GM19324 (cell line): Measurements from ENCODE around the gene SYNGAP1.
"Not testable (repeated sequence)": the region's sequence is repeated elsewhere in the genome, so short reads cannot be mapped to it uniquely, and the experiment has no call there.

ENCODE experiments used
- ATAC-seq: cut with Tn5 transposase; IDR thresholded peaks from one replicate; pipeline ENCODE4 v1.9.1; 2021; ENCODE audit warnings: mild to moderate bottlenecking, moderate library complexity; ENCODE audit not compliant: unreplicated experiment, low FRiP score

The SYNGAP1 gene

DNA sequence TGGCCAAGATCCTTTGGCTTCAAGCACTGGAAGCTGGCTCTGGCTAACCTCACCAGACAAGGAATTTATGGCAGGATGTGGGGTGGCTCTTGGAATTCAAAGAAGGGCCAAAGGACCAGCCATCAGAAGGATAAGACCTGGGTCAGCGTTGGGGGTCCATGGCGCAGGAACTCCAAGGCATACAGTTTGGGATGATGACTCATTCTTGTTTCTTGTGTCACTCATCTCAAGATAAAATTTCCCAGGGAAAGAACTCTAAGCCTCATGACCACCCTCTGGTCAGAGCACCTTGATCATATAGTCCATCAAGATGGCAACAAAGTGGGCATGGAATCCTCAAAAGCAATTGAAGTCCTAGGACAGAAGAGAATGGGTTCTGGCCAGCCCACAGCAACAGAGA is 39.4 kb downstream of the SYNGAP1 start:
- no peak for ATAC-seq

DNA sequence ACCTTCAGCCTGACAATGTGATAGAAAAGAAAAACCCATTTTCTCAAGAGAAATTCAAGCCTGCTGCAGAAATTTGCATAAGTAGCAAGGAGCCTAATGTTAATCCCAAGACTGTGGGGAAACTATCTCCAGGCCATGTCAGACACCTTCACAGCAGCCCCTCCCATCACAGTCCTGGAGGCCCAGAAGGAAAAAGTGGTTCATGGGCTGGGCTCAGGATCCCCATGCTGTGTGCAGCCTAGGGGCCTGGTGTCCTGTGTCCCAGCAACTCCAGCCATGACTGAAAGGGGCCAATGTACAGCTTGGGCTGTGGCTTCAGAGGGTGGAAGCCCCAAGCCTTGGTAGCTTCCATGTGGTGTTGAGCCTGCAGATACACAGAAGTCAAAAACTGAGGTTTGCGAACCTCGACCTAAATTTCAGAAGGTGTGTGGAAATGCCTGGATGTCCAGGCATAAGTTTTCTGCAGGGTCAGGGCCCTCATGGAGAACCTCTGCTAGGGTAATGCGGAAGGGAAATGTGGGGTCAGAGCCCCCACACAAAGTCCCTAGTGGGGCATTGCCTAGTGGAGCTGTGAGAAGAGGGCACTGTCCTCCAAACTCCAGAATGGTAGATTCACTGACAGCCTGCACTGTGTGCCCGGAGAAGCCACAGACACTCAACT is 46.3 kb downstream of the SYNGAP1 start:
- ATAC-seq, result no peak

DNA sequence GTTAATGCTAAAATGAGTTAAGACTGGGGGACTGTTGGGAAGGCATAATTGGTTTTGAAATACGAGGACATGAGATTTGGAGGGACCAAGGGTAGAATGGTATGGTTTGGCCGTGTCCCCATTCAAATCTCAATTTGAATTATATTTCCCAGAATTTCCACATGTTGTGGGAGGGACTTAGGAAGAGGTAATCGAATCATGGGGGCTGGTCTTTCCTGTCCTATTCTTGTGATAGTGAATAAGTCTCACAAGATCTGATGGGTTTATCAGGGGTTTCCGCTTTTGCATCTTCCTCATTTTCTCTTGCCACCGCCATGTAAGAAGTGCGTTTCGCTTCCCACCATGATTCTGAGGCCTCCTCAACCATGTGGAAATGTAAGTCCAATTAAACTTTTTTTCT is 47.2 kb downstream of the SYNGAP1 start:
- ATAC-seq, result no peak

DNA sequence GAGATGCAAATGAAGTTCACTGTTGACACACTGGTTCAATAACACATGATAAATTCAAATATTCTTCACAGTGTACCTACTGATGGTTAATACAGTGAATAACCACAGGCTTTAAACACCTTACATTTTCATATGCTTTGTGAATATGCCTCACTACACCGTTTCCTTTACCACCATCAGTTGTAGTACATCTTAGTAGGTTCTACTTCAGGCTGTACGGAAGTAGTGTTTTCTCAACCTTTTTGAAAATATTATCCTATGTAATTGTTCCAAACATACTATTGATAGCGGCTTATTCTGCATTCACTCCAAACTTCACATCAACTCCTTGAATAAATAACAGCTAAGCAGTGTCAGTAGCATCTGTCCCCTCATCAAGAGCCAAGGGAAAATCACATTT is 49.8 kb downstream of the SYNGAP1 start:
- ATAC-seq, result no peak

DNA sequence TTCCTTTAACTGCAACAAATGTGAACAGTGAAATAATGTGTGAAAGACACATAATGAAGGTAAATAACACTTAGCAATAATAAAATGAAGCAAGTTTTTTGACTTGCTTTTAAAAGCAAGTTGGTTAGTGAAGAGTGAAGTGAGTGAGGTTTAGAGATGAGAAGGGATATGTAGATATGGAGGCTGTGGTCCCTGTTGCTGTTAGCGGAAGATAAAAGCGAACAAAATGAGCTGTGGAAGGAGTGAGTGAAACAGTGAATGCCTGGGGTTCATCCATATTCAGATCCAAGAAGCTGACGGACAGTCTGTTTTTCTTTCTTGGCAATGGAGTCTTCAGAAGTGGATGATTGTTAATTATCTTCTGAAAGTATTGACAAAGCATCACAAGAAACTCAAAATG is 58.0 kb downstream of the SYNGAP1 start:
- no peak for ATAC-seq

DNA sequence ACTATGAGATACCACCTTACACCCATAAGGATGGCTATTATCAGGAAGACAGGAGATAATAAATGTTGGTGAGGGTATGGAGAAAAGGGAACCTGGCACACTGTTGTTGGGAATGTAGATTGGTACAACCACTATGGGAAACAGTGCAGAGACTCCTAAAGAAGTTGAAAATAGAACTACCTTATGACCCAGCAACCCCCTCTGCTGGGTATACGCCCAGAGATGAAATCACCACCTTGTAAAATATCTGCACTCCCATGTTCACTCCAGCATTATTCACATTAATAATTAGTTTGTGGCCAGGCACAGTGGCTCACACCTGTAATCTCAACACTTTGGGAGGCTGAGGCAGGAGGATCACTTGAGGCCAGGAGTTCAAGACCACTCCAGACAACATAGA is 61.3 kb downstream of the SYNGAP1 start:
- no peak for ATAC-seq

DNA sequence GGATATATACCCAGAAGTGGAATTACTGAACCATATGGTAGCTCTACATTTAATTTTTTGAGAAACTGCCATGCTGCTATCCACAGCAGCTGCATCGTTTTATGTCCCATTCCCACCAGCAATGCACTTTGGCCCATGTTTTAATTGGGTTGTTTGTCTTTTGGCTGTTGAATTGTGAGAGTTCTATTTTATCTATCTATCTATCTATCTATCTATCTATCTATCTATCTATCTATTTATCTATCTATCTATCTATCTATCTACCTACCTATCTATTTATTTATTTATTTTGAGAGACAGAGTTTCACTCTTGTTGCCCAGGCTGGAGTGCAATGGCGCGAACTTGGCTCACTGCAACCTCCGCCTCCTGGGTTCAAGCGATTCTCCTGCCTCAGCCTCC is 62.8 kb downstream of the SYNGAP1 start:
- not testable (repeated sequence) for ATAC-seq

DNA sequence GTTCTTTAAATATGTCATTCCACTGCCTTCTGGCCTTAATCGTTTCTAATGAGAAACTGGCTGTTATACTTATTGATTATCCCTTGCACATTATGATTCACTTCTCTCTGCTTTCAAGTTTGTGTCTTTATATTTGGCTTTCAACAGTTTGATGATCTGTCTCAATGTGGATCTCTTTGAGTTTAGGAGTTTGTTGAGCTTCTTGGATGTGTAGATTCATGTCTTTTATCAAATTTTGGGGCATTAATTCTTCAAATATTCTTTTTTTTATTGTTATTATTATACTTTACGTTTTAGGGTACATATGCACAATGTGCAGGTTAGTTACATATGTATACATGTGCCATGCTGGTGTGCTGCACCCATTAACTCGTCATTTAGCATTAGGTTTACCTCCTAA is 63.8 kb downstream of the SYNGAP1 start:
- no peak for ATAC-seq

DNA sequence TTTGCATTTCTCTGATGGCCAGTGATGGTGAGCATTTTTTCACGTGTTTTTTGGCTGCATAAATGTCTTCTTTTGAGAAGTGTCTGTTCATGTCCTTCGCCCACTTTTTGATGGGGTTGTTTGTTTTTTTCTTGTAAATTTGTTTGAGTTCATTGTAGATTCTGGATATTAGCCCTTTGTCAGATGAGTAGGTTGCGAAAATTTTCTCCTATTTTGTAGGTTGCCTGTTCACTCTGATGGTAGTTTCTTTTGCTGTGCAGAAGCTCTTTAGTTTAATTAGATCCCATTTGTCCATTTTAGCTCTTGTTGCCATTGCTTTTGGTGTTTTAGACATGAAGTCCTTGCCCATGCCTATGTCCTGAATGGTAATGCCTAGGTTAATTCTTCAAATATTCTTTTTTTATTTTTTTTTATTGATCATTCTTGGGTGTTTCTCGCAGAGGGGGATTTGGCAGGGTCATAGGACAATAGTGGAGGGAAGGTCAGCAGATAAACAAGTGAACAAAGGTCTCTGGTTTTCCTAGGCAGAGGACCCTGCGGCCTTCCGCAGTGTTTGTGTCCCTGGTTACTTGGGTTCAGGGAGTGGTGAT is 64.9 kb downstream of the SYNGAP1 start:
- not testable (repeated sequence) for ATAC-seq

DNA sequence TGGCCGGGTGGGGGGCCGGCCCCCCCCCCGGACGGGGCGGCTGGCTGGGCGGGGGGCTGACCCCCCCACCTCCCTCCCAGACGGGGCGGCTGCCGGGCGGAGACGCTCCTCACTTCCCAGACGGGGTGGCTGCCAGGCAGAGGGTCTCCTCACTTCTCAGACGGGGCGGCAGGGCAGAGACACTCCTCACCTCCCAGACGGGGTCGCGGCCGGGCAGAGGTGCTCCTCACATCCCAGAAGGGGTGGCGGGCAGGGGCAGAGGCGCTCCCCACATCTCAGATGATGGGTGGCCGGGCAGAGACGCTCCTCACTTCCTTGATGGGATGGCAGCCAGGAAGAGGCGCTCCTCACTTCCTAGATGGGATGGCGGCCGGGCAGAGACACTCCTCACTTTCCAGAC is 65.8 kb downstream of the SYNGAP1 start:
- ATAC-seq, result not testable (repeated sequence)

DNA sequence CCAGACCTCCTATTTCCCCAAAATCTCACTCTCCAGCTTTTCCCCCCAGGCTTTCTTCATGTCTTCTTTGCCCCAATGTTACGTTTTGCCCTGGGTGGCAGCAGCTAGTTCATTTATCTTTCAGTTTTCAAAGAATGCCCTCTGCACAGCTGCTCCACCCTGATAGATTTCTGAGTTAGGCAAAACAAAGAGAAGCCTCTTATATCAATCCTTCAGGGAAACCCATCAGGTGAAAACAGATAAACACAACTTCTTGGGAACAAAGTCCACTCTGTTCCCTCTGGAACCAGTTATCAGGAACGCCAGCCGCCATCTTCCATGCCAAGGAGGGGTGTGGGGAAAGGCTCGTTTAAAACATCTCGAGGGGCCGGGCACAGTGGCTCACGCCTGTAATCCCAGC is 68.5 kb downstream of the SYNGAP1 start:
- ATAC-seq, result no peak

DNA sequence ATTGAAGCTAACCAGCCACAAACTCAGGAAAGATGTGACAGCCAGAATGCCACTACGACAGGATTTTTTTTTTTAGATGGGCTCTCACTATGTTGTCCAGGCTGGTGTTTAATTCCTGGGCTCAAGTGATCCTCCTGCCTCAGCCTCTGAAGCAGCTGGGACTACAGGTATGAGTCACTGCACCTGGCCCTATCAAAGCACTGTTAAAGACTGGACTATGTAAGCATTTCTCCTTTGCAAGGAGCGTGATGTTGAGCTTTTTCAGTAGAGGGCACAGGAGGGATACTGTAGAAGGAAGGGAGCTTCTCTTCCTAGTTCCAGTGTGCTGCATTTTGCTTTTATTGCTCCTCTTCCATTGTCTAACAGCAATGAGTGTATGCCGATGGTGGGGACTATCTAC is 70.3 kb downstream of the SYNGAP1 start:
- no peak for ATAC-seq

DNA sequence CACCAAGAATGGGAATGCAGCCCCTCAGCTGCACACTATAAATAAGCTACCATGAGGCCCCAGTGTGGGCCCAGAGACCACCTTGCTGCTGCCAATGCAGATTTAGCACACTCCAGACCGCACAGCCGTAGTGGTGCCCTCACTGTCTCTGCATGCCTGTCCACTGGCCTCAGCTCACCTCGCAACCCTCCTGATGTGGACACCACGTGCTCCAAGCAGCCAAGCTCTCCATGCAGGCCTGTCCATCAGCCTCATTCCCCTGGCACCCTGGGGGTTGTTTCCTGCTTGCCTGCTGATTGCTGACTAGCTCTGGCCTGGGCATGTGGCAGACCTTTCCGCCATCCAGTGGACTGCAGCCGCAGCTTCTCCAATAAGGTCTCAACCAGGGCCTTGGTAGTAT is 70.8 kb downstream of the SYNGAP1 start:
- no peak for ATAC-seq

DNA sequence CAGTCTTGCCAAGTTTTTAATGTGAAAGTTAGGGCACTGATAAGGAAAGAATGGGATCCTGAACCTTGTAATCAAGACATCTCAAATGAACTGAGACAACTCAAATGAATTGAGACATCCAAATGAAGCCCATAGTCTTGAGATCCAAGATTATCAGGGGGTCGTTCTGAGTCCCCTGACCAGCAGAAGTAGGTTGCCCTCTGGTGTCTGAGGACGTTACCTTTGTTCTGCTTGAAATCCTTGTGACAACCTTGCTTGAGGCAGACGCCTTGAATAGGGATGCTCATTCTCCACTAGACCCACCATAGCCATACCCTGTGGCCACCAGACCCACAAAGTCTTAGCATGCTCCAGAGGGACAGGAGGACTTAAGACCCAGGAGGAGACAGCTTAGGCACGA is 72.2 kb downstream of the SYNGAP1 start:
- no peak for ATAC-seq

DNA sequence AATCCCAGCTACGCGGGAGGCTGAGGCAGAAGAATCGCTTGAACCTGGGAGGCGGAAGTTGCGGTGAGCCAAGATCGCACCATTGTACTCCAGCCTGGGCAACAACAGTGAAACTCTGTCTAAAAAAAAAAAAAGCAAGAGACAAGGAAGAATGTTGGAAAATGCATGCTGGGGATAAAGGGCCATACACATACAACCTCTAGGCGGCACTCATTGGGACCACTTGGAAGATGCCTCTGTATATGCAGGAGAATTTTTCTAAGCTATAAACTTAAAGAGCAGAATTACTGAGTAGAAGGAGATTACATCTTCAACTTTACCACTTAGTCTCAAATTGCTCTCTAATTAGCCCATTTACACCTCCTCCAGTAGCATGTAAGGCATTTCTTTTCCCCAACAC is 77.3 kb downstream of the SYNGAP1 start:
- no peak for ATAC-seq

DNA sequence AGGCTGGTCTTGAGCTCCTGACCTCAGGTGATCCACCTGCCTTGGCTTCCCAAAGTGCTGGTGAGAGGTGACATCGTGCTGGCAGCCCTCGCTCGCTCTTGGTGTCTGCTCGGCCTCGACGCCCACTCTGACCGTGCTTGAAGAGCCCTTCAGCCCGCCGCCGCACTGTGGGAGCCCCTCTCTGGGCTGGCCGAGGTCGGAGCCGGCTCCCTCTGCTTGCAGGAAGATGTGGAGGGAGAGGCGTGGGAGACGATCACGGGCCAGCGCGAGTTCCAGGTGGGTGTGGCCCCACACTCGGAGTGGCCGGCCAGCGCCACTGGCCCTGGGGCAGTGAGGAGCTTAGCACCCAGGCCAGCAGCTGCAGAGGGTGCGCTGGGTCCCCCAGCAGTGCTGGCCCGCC is 82.6 kb downstream of the SYNGAP1 start:
- no peak for ATAC-seq

DNA sequence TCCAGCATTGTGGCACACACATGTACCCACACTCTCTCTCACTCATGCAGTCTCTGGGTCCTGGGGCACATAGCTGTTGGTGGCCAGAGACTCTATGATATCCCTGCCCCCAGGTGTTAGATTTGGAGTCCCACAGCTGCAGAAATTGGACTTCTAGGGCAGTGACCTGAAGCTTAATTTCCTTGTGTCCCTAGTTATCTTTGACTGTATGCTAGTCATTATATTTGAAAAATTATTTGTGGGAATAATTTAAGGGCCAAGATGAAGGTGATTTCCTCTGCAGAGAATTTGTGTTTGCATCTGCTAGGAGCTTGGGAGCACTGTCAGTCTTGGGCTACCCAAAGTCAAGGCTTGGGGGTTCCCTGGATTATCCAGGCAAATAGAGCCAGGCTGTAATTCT is 84.6 kb downstream of the SYNGAP1 start:
- no peak for ATAC-seq
